Hematopoietic multipotent progenitor cell treated with erythropoietin and hydrocortisone succinate and interleukin-3 and kit ligand, for 15 days (in vitro differentiated cells): ENCODE measurements around the gene TRIM31.
"Not testable (repeated sequence)": the region's sequence is repeated elsewhere in the genome, so short reads cannot be mapped to it uniquely, and the experiment has no call there.

Experiments
- DNase-seq: peaks from one replicate; pipeline ENCODE4 v3.0.0-alpha.2; 2015; ENCODE audit warnings: low spot score

TRIM31 gene

DNA sequence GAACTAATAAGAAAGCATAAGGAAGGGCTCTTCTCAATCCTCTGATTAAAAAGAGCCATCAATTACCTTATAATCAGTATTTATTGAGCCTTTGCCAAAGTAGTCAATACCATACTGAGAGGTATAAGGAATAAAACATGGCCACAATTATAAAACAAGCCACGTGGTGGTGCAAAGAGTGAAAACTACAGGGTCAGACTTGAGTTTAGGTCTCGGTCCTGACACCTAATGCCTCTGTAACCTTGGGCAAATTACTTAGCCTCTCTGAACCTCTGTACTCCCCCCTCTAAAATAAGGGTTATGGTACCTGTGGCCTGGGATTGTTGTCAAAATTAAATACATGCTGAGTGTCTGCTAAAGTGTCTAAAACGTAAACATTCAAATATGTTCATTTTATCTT, 36.3 kb upstream of the TRIM31 start:
- DNase-seq = peak; percentile 57

DNA sequence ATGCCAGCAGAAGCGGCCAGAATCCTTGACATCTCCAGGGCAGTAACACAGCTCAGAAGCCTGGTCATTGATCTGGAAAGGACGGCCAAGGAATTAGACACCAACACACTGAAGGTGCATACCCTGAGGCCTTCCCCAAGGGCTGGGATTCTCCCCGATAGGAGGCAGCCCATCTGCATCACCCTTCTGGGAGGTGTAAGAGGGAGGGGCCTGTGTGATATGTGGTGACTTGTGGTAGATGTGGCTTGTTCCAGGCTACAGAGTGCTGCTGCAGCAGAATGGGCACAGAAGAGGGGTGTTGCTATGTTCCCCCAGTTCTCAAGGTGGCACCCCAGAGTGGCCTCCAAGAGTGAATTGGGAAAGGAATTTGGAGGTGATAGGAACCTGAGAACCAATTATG, 34.2 kb upstream of the TRIM31 start:
- peak; percentile 22 for DNase-seq

- DNase-seq = no peak
Measured at GRCh38 chr6:30145818-30146217, 32.9 kb upstream of the TRIM31 start.

GRCh38 chr6:30144811-30145210, 31.9 kb upstream of the TRIM31 start:
- no peak for DNase-seq

- no peak for DNase-seq
Measured at GRCh38 chr6:30143780-30144179, 30.9 kb upstream of the TRIM31 start.

- DNase-seq = no peak
Measured at GRCh38 chr6:30142665-30143064, 29.8 kb upstream of the TRIM31 start.

DNA sequence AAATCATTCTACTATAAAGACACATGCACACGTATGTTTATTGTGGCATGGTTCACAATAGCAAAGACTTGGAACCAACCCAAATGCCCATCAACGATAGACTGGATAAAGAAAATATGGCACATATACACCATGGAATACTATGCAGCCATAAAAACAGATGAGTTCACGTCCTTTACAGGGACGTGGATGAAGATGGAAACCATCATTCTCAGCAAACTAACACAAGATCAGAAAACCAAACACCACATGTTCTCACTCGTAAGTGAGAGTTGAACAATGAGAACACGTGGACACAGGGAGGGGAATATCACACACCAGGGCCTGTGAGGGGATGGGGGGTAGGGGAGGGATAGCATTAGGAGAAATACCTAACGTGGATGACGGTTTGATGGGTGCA, 27.4 kb upstream of the TRIM31 start:
- not testable (repeated sequence) for DNase-seq

GRCh38 chr6:30136570-30137286, 23.8 kb upstream of the TRIM31 start:
- no peak for DNase-seq

DNA sequence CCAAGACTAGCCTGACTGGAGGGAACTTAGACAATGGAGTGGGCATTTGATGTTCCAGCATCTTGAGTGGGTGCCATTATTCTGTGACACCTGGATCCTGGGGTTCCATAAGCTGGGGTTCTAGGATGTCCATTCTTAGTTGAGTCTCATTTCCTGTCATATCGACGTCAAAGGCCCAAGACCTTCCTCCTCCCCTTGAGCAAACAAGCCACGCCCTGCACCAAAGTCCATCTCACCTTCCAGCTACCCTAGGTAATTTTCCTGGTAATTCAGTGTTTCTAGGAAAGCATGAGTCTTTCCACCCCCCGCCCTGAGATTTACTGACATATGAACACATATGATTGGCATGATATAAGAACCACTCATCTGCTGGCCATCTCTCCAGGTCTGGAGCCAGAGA, 22.9 kb upstream of the TRIM31 start, which contains the start of gene TRIM40:
Gene TRIM40, plus strand, starts transcription at position 384 of the 400 bp plus-strand sequence. CDS start 897 bp downstream, outside the sequence.
- no peak for DNase-seq

GRCh38 chr6:30135147-30135546, 22.3 kb upstream of the TRIM31 start:
- DNase-seq = no peak

DNA sequence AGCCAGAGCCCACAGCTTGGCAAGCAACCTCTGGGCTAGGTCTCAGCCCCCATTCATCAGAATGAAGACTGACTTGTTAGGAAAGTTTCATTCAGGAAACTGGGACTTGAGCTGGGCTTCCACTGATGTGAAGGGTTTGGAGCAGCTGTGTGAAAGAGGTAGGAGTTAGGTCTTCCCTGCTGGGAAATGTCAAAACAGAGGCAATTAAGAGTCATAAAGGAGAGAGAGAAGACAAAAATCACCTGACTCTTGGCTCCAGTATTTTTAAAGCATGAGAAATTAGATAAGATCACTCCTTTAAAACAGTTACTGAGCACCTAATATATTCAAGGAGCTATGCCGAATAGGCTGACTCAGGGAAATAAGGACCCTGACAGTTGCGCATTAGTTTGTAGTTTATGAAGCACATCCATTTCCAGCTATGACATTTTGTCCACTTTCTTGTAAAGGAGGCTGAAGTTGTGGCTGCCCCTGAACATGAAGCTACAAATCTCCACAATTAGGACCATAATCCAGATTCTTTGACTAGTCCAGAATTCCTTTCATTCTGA, 19.1 kb upstream of the TRIM31 start:
- DNase-seq = no peak

DNA sequence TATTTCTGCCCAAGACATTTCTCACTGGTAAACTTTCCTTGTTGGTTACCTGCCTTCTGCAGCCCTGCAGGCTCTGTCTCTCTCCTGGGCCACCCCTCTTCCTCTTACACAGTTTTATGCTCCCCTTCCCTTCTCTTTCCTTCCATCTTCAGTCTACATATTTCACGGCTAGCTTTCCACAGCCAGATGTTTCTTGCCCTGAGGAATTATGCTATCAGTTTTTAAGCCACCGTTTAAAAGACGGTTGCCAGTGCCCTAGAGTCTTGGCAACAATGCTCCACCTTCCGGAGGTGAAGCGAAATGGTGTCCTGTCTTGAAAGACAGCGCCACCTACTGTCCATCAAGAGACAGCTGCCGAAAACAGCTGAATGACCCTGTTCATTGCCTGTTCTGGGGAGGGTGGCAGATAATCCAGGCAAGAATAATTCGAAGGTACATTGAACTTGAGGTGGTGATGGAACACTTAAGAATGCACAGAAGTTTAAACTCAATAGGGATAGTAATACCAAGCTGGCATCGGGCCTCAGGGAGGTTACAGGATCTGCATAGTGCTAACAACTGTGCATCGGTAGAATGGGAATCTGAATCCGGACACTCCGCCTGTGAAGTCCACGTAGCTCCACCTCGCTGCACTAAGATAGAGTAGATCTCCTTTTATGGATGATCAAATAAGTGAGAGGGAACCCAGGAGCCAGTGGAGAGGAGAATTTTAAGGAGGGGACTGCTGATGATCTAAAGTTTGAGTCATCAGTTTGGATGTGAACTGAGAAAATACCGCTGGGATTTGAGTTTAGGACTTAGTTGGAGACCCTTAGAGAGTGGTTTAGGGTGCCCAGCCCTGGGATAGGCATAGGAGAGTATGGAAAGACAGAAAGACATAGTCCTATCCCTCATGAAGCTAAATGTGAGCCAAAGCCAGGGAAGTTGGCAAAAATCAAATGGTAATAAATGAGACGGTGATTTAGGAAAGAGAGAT, 18.3 kb upstream of the TRIM31 start:
- DNase-seq = peak; percentile 91

DNA sequence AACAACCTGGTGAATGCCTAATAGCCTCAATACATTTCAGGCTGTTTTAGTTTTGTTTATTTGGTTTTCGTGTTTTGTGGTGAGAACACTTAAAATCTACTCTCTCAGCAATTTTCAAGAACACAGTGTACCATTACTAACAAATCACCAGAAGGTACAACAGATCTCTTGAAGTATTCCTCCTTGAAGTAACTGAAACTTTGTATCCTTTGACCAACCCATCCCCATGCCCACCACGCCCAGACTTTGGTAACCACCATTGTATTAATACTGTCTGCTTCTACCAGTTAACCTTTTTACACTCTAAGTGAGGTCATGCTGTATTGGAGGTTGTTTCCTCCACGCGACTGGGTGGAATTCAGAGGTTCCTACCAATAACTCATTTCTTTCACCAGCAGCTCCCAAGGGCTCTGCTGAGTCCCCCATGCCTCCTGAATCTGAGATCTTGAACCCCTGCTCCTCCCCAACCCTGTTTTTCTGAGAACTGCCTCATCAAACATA, 17.3 kb upstream of the TRIM31 start:
- no peak for DNase-seq

- no peak for DNase-seq
Measured at GRCh38 chr6:30129265-30130178, 16.6 kb upstream of the TRIM31 start.

DNA sequence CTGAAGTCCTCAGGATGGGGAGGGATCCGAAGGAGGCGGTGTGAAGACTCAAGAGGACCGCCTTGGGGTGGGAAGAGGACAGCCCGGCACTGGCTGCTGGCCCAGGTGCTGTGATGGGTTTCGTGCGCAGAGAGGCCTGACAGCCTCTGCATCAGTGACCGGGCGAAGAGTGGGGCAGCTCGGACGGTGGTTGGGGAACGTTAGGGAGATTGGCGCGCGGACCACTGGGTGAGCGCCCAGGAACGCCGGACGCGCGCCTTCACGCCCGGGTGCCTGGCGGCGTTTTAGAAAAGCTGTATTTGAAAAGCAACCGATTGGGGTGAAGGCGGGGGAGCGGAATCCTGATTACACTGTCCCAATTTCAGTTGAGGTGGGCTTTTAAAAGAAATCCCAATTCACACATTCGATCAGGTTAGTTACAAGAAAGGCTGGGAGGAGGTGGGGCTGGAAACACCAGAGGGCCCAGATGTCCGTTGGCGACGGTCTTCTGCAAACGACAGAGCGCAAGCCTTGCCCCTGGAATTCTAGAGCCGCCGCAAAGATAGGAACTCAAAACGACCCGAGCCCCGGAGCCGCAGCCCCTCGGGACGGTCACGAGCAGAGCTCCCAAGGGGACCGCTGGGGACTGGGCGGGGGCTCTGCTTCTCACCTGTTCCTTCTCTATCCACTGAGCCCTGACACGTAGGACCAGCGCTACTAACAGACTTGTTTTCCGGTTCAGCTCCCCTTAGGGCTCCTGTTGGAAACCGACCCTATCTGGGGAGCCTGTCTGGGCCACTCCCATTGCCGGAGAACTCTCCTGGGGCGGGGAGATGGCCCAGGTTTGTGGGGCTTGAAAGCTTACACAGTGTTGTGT, 14.6 kb upstream of the TRIM31 start:
- DNase-seq = no peak

GRCh38 chr6:30122515-30122914, 9.6 kb upstream of the TRIM31 start:
- no peak for DNase-seq

- DNase-seq = no peak
Measured at GRCh38 chr6:30121446-30122366, 8.8 kb upstream of the TRIM31 start.

GRCh38 chr6:30118691-30119090, 5.8 kb upstream of the TRIM31 start:
- not testable (repeated sequence) for DNase-seq

DNA sequence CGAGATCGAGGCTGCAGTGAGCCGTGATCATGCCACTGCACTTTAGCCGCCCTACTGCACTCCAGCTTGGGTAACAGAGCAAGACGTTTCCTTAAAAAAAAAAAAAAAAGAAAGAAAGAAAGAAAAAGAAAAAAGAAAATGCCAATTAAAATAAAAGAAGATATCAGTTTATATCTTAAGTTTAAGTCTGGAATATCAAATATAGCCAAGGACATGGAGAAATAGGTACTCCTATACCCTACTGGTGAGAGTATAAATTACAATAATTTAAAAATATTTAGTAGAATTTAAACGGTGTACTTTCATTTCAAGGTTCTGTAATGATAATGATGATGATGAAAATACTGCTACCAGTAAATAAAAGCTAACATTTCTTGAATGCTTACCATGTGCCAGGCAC, 3.8 kb upstream of the TRIM31 start:
- DNase-seq = no peak
